Body of pancreas (tissue), 4 donors: ENCODE data around the gene DLG1. TPM values are rescaled to one million over a fixed set of nuclear protein-coding genes. Genes with fewer than 3 reads are reported as not detected.
A peak's percentile ranks its signal among the peaks of the same experiment; 100 is the strongest.

Experiments
- ATAC-seq: fragments of 150-250 bp; one replicate; pipeline ENCODE4 v1.9.1; 2016
- DNase-seq, 4 donors: peaks; one replicate each; pipeline ENCODE4 v3.0.0-alpha.2; 2019
- H3K27ac ChIP-seq, 4 donors: fragments of 200-600 bp; sonication (generic); 1 replicate in 3 of 4; 2 replicates in 1 of 4; pipeline versions ENCODE4 v1.5.1 to v1.6.1; 2016 to 2019; ENCODE audit warnings: mild to moderate bottlenecking in 1 of 4, mixed read lengths in 1 of 4, moderate library complexity in 1 of 4
- H3K27me3 ChIP-seq, 2 donors: fragments of 200-600 bp; sonication (generic); one replicate each; pipeline ENCODE4 v1.6.0; 2016; ENCODE audit warnings: mild to moderate bottlenecking in 1 of 2
- H3K36me3 ChIP-seq, 2 donors: fragments of 200-600 bp; sonication (generic); replicated peaks in 1 of 2; 2 replicates each; pipeline ENCODE4 v1.5.1; 2016; ENCODE audit warnings: low read depth in 2 of 2; ENCODE audit not compliant: insufficient read depth in 1 of 2
- H3K4me1 ChIP-seq: fragments of 200-600 bp; sonication (generic); one replicate; pipeline ENCODE4 v1.6.0; 2016
- H3K4me3 ChIP-seq, 2 donors: fragments of 200-600 bp; sonication (generic); 1 replicate in 1 of 2; 2 replicates in 1 of 2; pipeline ENCODE4 v1.5.1; 2016 to 2019
- H3K9me3 ChIP-seq, 3 donors: fragments of 200-600 bp; sonication (generic); 1 replicate in 2 of 3; 2 replicates in 1 of 3; pipeline ENCODE4 v1.5.1; 2016
- CTCF ChIP-seq, 7 experiments: fragments of 450-650 bp in 4 of 7; fragments of 200-600 bp in 3 of 7; sonication (generic) in 3 of 7; IDR thresholded peaks; one replicate each; pipeline ENCODE4 v1.5.1; 2016 to 2019; ENCODE audit warnings: antibody characterized with exemption in 7 of 7
- POLR2A ChIP-seq, 3 donors: fragments of 450-650 bp; IDR thresholded peaks; one replicate each; pipeline ENCODE4 v1.6.1; 2016; ENCODE audit warnings: antibody characterized with exemption in 3 of 3, mild to moderate bottlenecking in 2 of 3
- WGBS, 2 donors: methylation state at CpG; one replicate each; pipeline ENCODE4 v1.1.5; 2017; 5-methylcytosine and 5-hydroxymethylcytosine counted together
- intact Hi-C: fragments of 100-400 bp; cut with DNase I; formaldehyde crosslinking; loops from one replicate; pipeline ENCODE4 v1.15.1; 2023
- total RNA-seq, 2 donors: library from RNA; depleted of rRNA; stranded (reverse); fragments of >200 nt; gene quantifications; one replicate each; pipeline ENCODE4 v1.1.0, GENCODE V29; 2016

The DLG1 gene
- 10 to 100 TPM; 45.8 to 48.8 TPM for total RNA-seq

DNA sequence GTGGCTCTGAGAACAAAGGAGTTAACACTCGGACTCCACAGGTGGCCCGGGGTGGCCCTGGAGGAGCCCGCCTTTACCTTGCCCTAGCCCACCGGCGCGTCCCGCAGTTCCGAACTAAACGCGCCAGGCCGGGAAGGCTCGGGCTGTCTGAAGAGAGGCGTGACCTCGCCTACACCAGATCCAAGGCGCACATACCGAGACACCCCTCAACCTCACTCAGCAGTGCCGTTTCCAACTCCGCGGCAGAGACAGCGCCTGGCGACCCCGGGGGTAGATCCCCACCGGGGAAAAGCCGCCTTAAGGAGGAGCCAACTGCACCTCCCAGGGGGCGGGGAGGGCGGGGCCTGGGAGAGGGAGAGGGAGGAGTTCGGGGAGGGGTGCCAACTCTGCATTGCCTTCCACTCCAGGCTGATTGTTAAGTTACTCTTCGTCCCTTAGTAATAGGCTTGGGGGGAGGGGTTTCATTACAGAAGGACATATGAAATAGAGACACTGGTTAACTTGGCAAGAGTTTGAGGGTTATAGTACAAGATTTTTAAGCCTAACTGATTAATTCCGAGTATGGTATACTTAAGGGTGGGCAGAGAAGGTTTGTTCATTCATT, at the start of gene DLG1:
TSS of gene DLG1 (minus strand) at position 272 of the 604 bp plus-strand sequence. CDS start 1,408 bp downstream, outside the sequence.
- H3K4me3 ChIP-seq: peak within 1 kb of the TSS; percentile 87 to 99
- no peaks in the 10 kb centered on the region for H3K9me3 ChIP-seq
- intact Hi-C loops: no loop called here
- H3K27me3 ChIP-seq: no peaks in the 10 kb centered on the region
- DNase-seq: peak; percentile 91 to 96 (median 92)
- peak; percentile 88 for ATAC-seq
- peak within 1 kb of the TSS; percentile 88 to 93 (median 90) for H3K27ac ChIP-seq
- 0 to 1% methylated on average over 6 to 29 of the region's 29 CpGs for WGBS, 2 donors
- peaks cover 31% of the 10 kb centered on the region for H3K4me1 ChIP-seq
- no peaks in the 10 kb centered on the region for H3K36me3 ChIP-seq
- TF ChIP-seq POLR2A (IDR thresholded peaks at IDR 0.05) (peak in 2 of 3 donors; percentile 38 to 86), CTCF (IDR thresholded peaks at IDR 0.05) (no peak)

GRCh38 chr3:197348014-197348413, 49.6 kb upstream of the DLG1 start:
- no peak for ATAC-seq
- Histone ChIP-seq H3K27ac (no peak overlapping the region), H3K4me1 (peaks cover 8% of the 10 kb centered on the region), H3K36me3 (no peaks in the 10 kb centered on the region), H3K9me3 (no peaks in the 10 kb centered on the region), H3K4me3 (no peak overlapping the region), H3K27me3 (no peaks in the 10 kb centered on the region)
- no peak for DNase-seq
- TF ChIP-seq POLR2A (IDR thresholded peaks at IDR 0.05) (no peak), CTCF (IDR thresholded peaks at IDR 0.05) (no peak)
- 91 to 94% methylated on average over 6 of the region's 6 CpGs for WGBS, 2 donors
- intact Hi-C loops: no loop called here

GRCh38 chr3:197345390-197345789, 47.0 kb upstream of the DLG1 start:
- no peaks in the 10 kb centered on the region for H3K9me3 ChIP-seq
- H3K4me3 ChIP-seq: no peak overlapping the region
- H3K27me3 ChIP-seq: no peaks in the 10 kb centered on the region
- TF ChIP-seq CTCF (IDR thresholded peaks at IDR 0.05) (no peak), POLR2A (IDR thresholded peaks at IDR 0.05) (no peak)
- DNase-seq: no peak
- no peak for ATAC-seq
- 68 to 79% methylated on average over 4 of the region's 4 CpGs for WGBS, 2 donors
- no peak overlapping the region for H3K27ac ChIP-seq
- no peaks in the 10 kb centered on the region for H3K36me3 ChIP-seq
- intact Hi-C loops: no loop called here
- H3K4me1 ChIP-seq: no peaks in the 10 kb centered on the region

- Histone ChIP-seq H3K4me3 (no peak overlapping the region), H3K27ac (no peak overlapping the region), H3K4me1 (no peaks in the 10 kb centered on the region), H3K9me3 (no peaks in the 10 kb centered on the region), H3K27me3 (no peaks in the 10 kb centered on the region), H3K36me3 (no peaks in the 10 kb centered on the region)
- TF ChIP-seq POLR2A (IDR thresholded peaks at IDR 0.05) (no peak), CTCF (IDR thresholded peaks at IDR 0.05) (no peak)
- no peak for DNase-seq
- no peak for ATAC-seq
- WGBS, 2 donors: 87 to 88% methylated on average over 11 of the region's 11 CpGs
- intact Hi-C loops: no loop called here
Observed at GRCh38 chr3:197344582-197345318, 46.3 kb upstream of the DLG1 start.
